Sigmoid colon (tissue), 7 donors: ENCODE results near the gene SCUBE1. TPM values are rescaled to one million over a fixed set of nuclear protein-coding genes. Genes with fewer than 3 reads are reported as not detected.

Source experiments
- DNase-seq: peaks from one replicate; pipeline ENCODE4 v3.0.0-alpha.2; 2019
- H3K27ac ChIP-seq, 4 donors: fragments of 200-600 bp; sonication (generic); one replicate each; pipeline ENCODE4 v1.5.1; 2016 to 2019; ENCODE audit warnings: mild to moderate bottlenecking in 1 of 4
- H3K27me3 ChIP-seq, 3 donors: fragments of 200-600 bp; sonication (generic); one replicate each; pipeline ENCODE4 v1.5.1; 2019; ENCODE audit warnings: mild to moderate bottlenecking in 1 of 3
- H3K36me3 ChIP-seq, 4 donors: fragments of 200-600 bp; sonication (generic); one replicate each; pipeline ENCODE4 v1.5.1; 2016 to 2019
- H3K4me1 ChIP-seq, 4 donors: fragments of 200-600 bp; sonication (generic); one replicate each; pipeline ENCODE4 v1.5.1; 2017 to 2019
- H3K4me3 ChIP-seq, 4 donors: fragments of 200-600 bp; sonication (generic); one replicate each; pipeline ENCODE4 v1.5.1; 2017 to 2019; ENCODE audit warnings: mild to moderate bottlenecking in 2 of 4, moderate library complexity in 1 of 4
- H3K9me3 ChIP-seq, 4 donors: fragments of 200-600 bp in 3 of 4; sonication (generic) in 3 of 4; one replicate each; pipeline versions ENCODE4 v1.5.1 to v1.6.1; 2013 to 2019
- CTCF ChIP-seq, 4 experiments: fragments of 450-650 bp in 3 of 4; fragments of 200-600 bp in 1 of 4; IDR thresholded peaks; one replicate each; pipeline ENCODE4 v1.5.1; 2016 to 2019; ENCODE audit warnings: antibody characterized with exemption in 4 of 4, mild to moderate bottlenecking in 3 of 4, moderate library complexity in 2 of 4
- EP300 ChIP-seq, 4 donors: sonication (generic); formaldehyde crosslinking; IDR thresholded peaks; one replicate each; pipeline ENCODE4 v1.6.1; 2017; ENCODE audit warnings: antibody characterized with exemption in 4 of 4
- POLR2A ChIP-seq, 2 donors: fragments of 450-650 bp; IDR thresholded peaks; one replicate each; pipeline ENCODE4 v1.6.1; 2016; ENCODE audit warnings: antibody characterized with exemption in 2 of 2, mild to moderate bottlenecking in 2 of 2, moderate library complexity in 2 of 2
- POLR2AphosphoS5 ChIP-seq, 4 donors: sonication (generic); formaldehyde crosslinking; IDR thresholded peaks; one replicate each; pipeline ENCODE4 v1.6.1; 2017; ENCODE audit warnings: antibody characterized with exemption in 4 of 4
- WGBS, 2 donors: extraction: QIAGEN DNeasy Blood & Tissue Kit; methylation state at CpG; one replicate each; pipeline ENCODE4 v1.1.7; 2013; 5-methylcytosine and 5-hydroxymethylcytosine counted together
- intact Hi-C: fragments of 100-400 bp; cut with DNase I; formaldehyde crosslinking; loops from one replicate; pipeline ENCODE4 v1.15.1; 2023
- polyA plus RNA-seq, 3 donors: library from polyadenylated mRNA; stranded (reverse); fragments of 200-250 nt; gene quantifications; one replicate each; pipeline ENCODE4 v1.2.3, GENCODE V29; 2013
- total RNA-seq, 4 donors: library from RNA; depleted of rRNA; stranded (reverse); fragments of >200 nt; gene quantifications; one replicate each; pipeline ENCODE4 v1.1.0, GENCODE V29; 2016
- donor health status: healthy with polysubstance abuse.
- donor health status: Bipolar disorder and iron deficiency.
- donor health status: healthy.

SCUBE1 gene
- total and polyA plus RNA-seq, 7 donors, result 0.23 to 1.1 (median 0.55) TPM

- Histone ChIP-seq H3K4me1 (no peaks in the 10 kb centered on the region), H3K36me3 (no peaks in the 10 kb centered on the region), H3K9me3 (no peaks in the 10 kb centered on the region), H3K27ac (no peak overlapping the region), H3K4me3 (no peak overlapping the region), H3K27me3 (peaks cover 0 to 4% (median 0%) of the 10 kb centered on the region in 3 donors)
- 49 to 84% methylated on average over 9 of the region's 9 CpGs for WGBS, 2 donors
- TF ChIP-seq EP300 (IDR thresholded peaks at IDR 0.05) (no peak), POLR2AphosphoS5 (IDR thresholded peaks at IDR 0.05) (no peak), CTCF (IDR thresholded peaks at IDR 0.05) (no peak), POLR2A (IDR thresholded peaks at IDR 0.05) (no peak)
- intact Hi-C loops, result no loop called here
- no peak for DNase-seq
Observed at GRCh38 chr22:43205261-43205691, 137.9 kb downstream of the SCUBE1 start.

- H3K9me3 ChIP-seq, result no peaks in the 10 kb centered on the region
- H3K4me3 ChIP-seq, result no peak overlapping the region
- no peaks in the 10 kb centered on the region for H3K36me3 ChIP-seq
- no peaks in the 10 kb centered on the region for H3K4me1 ChIP-seq
- 78 to 80% methylated on average over 20 of the region's 20 CpGs for WGBS, 2 donors
- no peak for DNase-seq
- TF ChIP-seq CTCF (IDR thresholded peaks at IDR 0.05) (no peak), POLR2A (IDR thresholded peaks at IDR 0.05) (no peak), EP300 (IDR thresholded peaks at IDR 0.05) (no peak), POLR2AphosphoS5 (IDR thresholded peaks at IDR 0.05) (no peak)
- no peak overlapping the region for H3K27ac ChIP-seq
- intact Hi-C loops, result no loop called here
- peaks cover 0 to 18% (median 0%) of the 10 kb centered on the region in 3 donors for H3K27me3 ChIP-seq
Observed at GRCh38 chr22:43203471-43203981, 139.6 kb downstream of the SCUBE1 start.

GRCh38 chr22:43202756-43203410 is 140.3 kb downstream of the SCUBE1 start:
- no peak overlapping the region for H3K4me3 ChIP-seq
- H3K4me1 ChIP-seq, result no peaks in the 10 kb centered on the region
- no peaks in the 10 kb centered on the region for H3K36me3 ChIP-seq
- H3K27ac ChIP-seq, result no peak overlapping the region
- no peaks in the 10 kb centered on the region for H3K9me3 ChIP-seq
- no peak for DNase-seq
- 77 to 78% methylated on average over 13 of the region's 13 CpGs for WGBS, 2 donors
- intact Hi-C loops, result no loop called here
- peaks cover 0 to 24% (median 0%) of the 10 kb centered on the region in 3 donors for H3K27me3 ChIP-seq
- TF ChIP-seq POLR2A (IDR thresholded peaks at IDR 0.05) (no peak), EP300 (IDR thresholded peaks at IDR 0.05) (no peak), CTCF (IDR thresholded peaks at IDR 0.05) (no peak), POLR2AphosphoS5 (IDR thresholded peaks at IDR 0.05) (no peak)

- H3K27ac ChIP-seq, result no peak overlapping the region
- peaks cover 0 to 28% (median 0%) of the 10 kb centered on the region in 3 donors for H3K27me3 ChIP-seq
- no peak for TF ChIP-seq POLR2A (IDR thresholded peaks at IDR 0.05)
- TF ChIP-seq POLR2AphosphoS5 (IDR thresholded peaks at IDR 0.05), result no peak
- TF ChIP-seq EP300 (IDR thresholded peaks at IDR 0.05), result no peak
- TF ChIP-seq CTCF (IDR thresholded peaks at IDR 0.05), result no peak
- H3K4me3 ChIP-seq, result no peak overlapping the region
- DNase-seq, result no peak
- H3K4me1 ChIP-seq, result no peaks in the 10 kb centered on the region
- intact Hi-C loops, result no loop called here
- H3K36me3 ChIP-seq, result no peaks in the 10 kb centered on the region
- WGBS, 2 donors, result 92 to 95% methylated on average over 10 of the region's 10 CpGs
- H3K9me3 ChIP-seq, result no peaks in the 10 kb centered on the region
Observed at GRCh38 chr22:43202326-43202725, 140.8 kb downstream of the SCUBE1 start.
